Measurements from ENCODE around the gene TRIM62.
"Not testable (repeated sequence)": the region's sequence is repeated elsewhere in the genome, so short reads cannot be mapped to it uniquely, and the experiment has no call there.

Gene TRIM62

GRCh38 chr1:33110477-33110876 lies 71.4 kb downstream of the TRIM62 start:
- no peak overlapping the region for H3K4me3 ChIP-seq (replicated peaks; ENCODE audit: low read depth, low read length)
- DNase-seq (ENCODE audit: extremely low read depth, low read depth): no peak
- no peak for TF ChIP-seq CTCF (IDR thresholded peaks at IDR 0.05; ENCODE audit: low read depth, low read length, missing control alignments)

DNA sequence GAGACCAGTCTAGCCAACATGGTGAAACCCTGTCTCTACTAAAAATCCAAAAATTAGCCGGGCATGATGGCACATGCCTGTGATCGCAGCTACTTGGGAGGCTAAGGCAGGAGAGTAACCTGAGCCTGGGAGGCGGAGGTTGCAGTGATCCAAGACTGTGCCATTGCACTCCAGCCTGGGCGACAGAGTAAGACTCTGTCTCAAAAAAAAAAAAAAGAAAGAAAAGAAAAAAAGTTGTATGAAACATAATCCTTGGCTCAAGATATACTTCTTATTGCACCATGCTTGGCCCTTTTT lies 81.8 kb downstream of the TRIM62 start:
- DNase-seq (ENCODE audit: extremely low read depth, low read depth); H3K4me3 ChIP-seq (replicated peaks; ENCODE audit: low read depth, low read length): not testable (repeated sequence)

GRCh38 chr1:33099290-33100118 lies 82.3 kb downstream of the TRIM62 start:
- no peak overlapping the region for H3K4me3 ChIP-seq (replicated peaks; ENCODE audit: low read depth, low read length)
- TF ChIP-seq CTCF (IDR thresholded peaks at IDR 0.05; ENCODE audit: low read depth, low read length, missing control alignments): peak; percentile 60
- peak; percentile 100 for DNase-seq (ENCODE audit: extremely low read depth, low read depth)

GRCh38 chr1:33098371-33098770 lies 83.5 kb downstream of the TRIM62 start:
- DNase-seq (ENCODE audit: extremely low read depth, low read depth): no peak
- H3K4me3 ChIP-seq (replicated peaks; ENCODE audit: low read depth, low read length): no peak overlapping the region
- no peak for TF ChIP-seq CTCF (IDR thresholded peaks at IDR 0.05; ENCODE audit: low read depth, low read length, missing control alignments)

DNA sequence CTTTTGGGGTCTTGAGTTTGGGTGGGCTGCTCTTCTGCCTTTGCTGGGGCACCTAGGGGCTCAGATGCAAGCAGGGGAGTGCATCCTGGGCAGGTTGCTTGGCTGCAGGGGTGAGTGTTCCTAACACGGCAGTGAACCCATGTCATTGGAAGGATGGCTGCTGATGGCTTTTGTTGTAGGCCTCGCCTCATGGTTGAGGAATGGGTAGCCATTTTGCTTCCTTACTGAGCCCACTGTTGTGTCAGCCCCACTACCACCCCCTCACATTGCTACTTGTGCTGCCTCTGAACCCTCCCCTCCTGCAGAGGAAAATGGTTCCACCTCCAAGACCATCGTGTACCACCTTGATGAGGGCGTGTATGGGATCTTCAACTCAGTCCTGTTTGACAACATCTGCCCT lies 84.1 kb downstream of the TRIM62 start:
- TF ChIP-seq CTCF (IDR thresholded peaks at IDR 0.05; ENCODE audit: low read depth, low read length, missing control alignments): no peak
- DNase-seq (ENCODE audit: extremely low read depth, low read depth): no peak
- H3K4me3 ChIP-seq (replicated peaks; ENCODE audit: low read depth, low read length): no peak overlapping the region

GRCh38 chr1:33097137-33097611 lies 84.7 kb downstream of the TRIM62 start:
- H3K4me3 ChIP-seq (replicated peaks; ENCODE audit: low read depth, low read length): no peak overlapping the region
- no peak for TF ChIP-seq CTCF (IDR thresholded peaks at IDR 0.05; ENCODE audit: low read depth, low read length, missing control alignments)
- no peak for DNase-seq (ENCODE audit: extremely low read depth, low read depth)

DNA sequence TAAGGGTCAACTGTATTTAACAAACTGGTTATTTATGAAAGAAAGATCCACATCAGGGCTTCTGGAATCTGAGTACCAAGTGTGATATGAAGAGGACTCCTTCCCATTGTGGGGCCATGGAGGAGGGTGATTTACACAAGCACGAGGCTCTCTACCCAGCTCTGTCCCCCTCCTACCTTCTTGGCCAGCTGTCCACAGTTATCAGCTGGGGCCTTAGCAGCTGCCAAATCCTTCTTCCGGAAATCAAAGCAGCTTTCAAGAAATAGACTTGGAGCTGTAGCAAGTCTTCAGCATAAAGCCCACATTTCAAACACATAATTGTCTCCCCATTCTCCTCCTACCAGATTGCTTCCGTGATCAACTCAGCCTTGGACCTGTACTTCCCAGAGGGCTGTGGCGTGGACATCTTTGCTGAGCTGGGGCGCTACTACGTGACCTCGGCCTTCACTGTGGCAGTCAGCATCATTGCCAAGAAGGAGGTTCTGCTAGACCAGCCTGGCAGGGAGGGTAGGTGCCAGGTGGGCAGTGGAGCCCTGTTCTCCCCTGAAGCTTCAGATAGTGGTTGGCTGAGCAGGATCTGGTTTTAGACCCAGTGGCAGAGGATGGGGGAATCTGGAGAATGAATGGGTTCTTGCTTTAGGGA lies 85.4 kb downstream of the TRIM62 start:
- TF ChIP-seq CTCF (IDR thresholded peaks at IDR 0.05; ENCODE audit: low read depth, low read length, missing control alignments): no peak
- H3K4me3 ChIP-seq (replicated peaks; ENCODE audit: low read depth, low read length): no peak overlapping the region
- no peak for DNase-seq (ENCODE audit: extremely low read depth, low read depth)

Data from HFF-Myc (cell line).